ENCODE measurements around the gene PTPN11. TPM values are rescaled to one million over a fixed set of nuclear protein-coding genes. Genes with fewer than 3 reads are reported as not detected.

The PTPN11 gene
- total RNA-seq, 1 experiment from 2014 or later, result 181 TPM

DNA sequence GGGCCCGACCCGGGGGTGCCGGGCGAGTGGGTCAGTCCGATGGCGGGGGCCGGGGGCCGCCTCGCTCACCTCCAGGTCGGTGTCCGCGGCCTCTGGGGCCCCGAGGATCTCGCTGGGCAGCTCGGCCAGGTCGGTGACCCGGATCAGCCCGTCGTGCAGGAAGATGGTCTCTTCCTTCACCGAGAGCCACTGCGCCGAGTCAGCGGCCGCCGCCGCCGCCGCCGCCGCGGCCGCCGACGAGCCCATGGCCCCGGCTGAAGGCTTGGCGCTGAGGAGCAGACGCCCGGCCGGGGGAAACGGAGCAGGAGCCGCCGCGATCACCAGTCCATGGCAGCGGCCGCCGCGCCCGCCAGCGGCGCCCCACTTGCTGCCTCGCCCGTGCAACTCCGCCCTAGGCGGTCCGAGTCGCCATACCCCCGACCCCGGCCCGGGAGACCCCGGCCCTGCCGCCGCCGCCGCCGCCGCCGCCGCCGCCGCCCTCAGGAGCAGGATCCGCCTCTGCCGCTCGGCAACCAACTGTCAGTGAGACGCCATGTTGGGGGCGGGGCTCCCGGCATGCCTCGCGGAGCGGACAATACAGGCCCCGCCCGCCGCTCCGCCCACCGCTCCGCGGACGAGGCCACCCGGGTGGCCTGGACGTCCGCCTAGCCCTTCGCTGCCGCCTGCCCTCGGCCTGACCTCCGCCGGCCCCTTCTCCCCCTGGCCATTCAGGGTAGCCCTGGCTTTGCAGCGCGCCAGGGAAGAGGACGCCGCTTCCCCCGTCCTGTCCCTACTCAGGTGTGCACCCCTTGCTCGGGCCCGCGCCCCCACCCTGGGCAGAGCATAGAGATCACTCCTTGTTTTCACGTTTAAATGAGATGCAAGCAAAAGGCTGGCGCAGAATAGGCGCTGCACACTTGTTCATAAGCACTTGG lies 36.6 kb upstream of the PTPN11 start, which contains the start of gene HECTD4 (continued):
- TF ChIP-seq CTCF (IDR thresholded peaks at IDR 0.05 in 2 of 3, conservative IDR thresholded peaks at IDR 0.05 in 1 of 3; ENCODE audit: borderline replicate concordance in 1 of 3, insufficient read depth in 1 of 3, low read depth in 2 of 3, low read length in 2 of 3) (no peak), TCF7L2 (IDR thresholded peaks at IDR 0.05; ENCODE audit: borderline replicate concordance, extremely low read depth, insufficient read depth, insufficient read length) (no peak), JUND (IDR thresholded peaks at IDR 0.05) (no peak), POLR2AphosphoS5 (IDR thresholded peaks at IDR 0.05; ENCODE audit: low read depth, low read length) (peak; percentile 98)

DNA sequence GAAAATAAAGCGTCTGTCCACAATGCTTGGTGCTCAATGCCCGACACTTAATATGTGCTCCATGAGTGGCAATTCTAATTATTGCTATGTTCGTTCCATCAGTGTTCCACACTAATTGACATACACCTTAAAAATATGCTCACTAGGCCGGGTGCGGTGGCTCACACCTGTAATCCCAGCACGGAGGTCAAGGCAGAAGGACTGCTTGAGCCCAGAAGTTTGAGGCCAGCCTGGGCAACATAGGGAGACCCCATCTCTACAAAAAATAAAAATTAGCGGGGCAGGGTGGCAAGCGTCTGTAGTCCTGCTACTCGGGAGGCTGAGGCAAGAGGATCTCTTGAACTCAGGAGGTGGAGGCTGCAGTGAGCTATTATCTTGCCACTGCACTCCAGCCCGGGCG lies 35.9 kb upstream of the PTPN11 start:
- ATAC-seq (no peak), DNase-seq (ENCODE audit: low read depth, low spot score) (no peak)
- peak overlapping the region; percentile 93 for H3K4me2 ChIP-seq (ENCODE audit: low read length)
- POLR2A ChIA-PET, result no interaction called here
- H3K9me3 ChIP-seq (ENCODE audit: control insufficient read depth in 1 of 2, insufficient read depth in 1 of 2, low read depth in 1 of 2, low read length in 2 of 2), result no peaks in the 10 kb centered on the region
- H3K79me2 ChIP-seq (ENCODE audit: insufficient read depth, low read length), result peaks cover 33% of the 10 kb centered on the region
- peaks cover 12 to 22% of the 10 kb centered on the region in 2 experiments; a peak in 3 of 4 replicates for H3K4me1 ChIP-seq (ENCODE audit: control insufficient read depth in 1 of 2, insufficient read depth in 2 of 2, low read length in 2 of 2)
- H3K36me3 ChIP-seq (ENCODE audit: control insufficient read depth in 1 of 2, insufficient read depth in 2 of 2, low read length in 2 of 2), result no peaks in the 10 kb centered on the region
- H3K4me3 ChIP-seq (replicated peaks in 1 of 2; ENCODE audit: low read depth in 1 of 2, low read length in 2 of 2), result peak overlapping the region; percentile 58 to 80
- intact Hi-C loops (cut with micrococcal nuclease), result loop anchor here (10.0 kb wide), 3 partner anchors 88 to 348 kb away; partner anchors contain the start of gene NAA25
- H3K27me3 ChIP-seq (ENCODE audit: insufficient read depth, low read length), result no peaks in the 10 kb centered on the region
- no peaks in the 10 kb centered on the region for H3K9me2 ChIP-seq (ENCODE audit: insufficient read depth)
- RAD21 ChIA-PET (ENCODE audit: low non-redundant PET in 1 of 2, low total read pairs in 2 of 2, uncharacterized antibody in 2 of 2, unreplicated experiment in 2 of 2), result no interaction called here
- peak overlapping the region; percentile 87 for H2AFZ ChIP-seq (ENCODE audit: low read depth, low read length, poor library complexity, severe bottlenecking)
- peak overlapping the region; percentile 69 for H3K9ac ChIP-seq (ENCODE audit: low read length)
- no TSS peak for BruUV-seq (replicated peaks)
- CTCF ChIA-PET, result no interaction called here
- no peaks in the 10 kb centered on the region for H4K20me1 ChIP-seq (ENCODE audit: insufficient read depth)
- peak overlapping the region; percentile 86 for H3K27ac ChIP-seq (ENCODE audit: low read depth, low read length)
- TF ChIP-seq POLR2A (IDR thresholded peaks at IDR 0.05; ENCODE audit: borderline replicate concordance, extremely low read depth, insufficient read depth, insufficient read length) (no peak), POLR2AphosphoS5 (IDR thresholded peaks at IDR 0.05; ENCODE audit: low read depth, low read length) (no peak), JUND (IDR thresholded peaks at IDR 0.05) (no peak), ZFX (IDR thresholded peaks at IDR 0.05) (no peak), FOSL1 (IDR thresholded peaks at IDR 0.05; ENCODE audit: low read depth) (no peak), ZNF274 (IDR thresholded peaks at IDR 0.05; ENCODE audit: low read depth, low read length) (no peak), MAX (IDR thresholded peaks at IDR 0.05) (no peak), ELF1 (IDR thresholded peaks at IDR 0.05; ENCODE audit: borderline replicate concordance, low read depth) (no peak), SIN3A (IDR thresholded peaks at IDR 0.05; ENCODE audit: low read depth) (no peak), EGR1 (IDR thresholded peaks at IDR 0.05; ENCODE audit: low read depth) (no peak), ATF3 (IDR thresholded peaks at IDR 0.05) (no peak), CBX3 (IDR thresholded peaks at IDR 0.05; ENCODE audit: low read depth) (no peak), ZBTB33 (IDR thresholded peaks at IDR 0.05; ENCODE audit: extremely low read depth, insufficient replicate concordance, low read length) (no peak), CEBPB (IDR thresholded peaks at IDR 0.05; ENCODE audit: low read depth) (no peak), TCF7L2 (IDR thresholded peaks at IDR 0.05; ENCODE audit: borderline replicate concordance, extremely low read depth, insufficient read depth, insufficient read length) (no peak), YY1 (IDR thresholded peaks at IDR 0.05; ENCODE audit: extremely low read depth, insufficient replicate concordance, low read depth, low read length) (no peak)

Data from HCT116 (cell line).